ENCODE data around the gene UBE2L5.
A peak's percentile ranks its signal among the peaks of the same experiment; 100 is the strongest.

UBE2L5 gene
- long read RNA-seq, donor 1: 0 reads
- long read RNA-seq, donor 2: 0 reads
- long read RNA-seq, donor 3: 0 reads
- long read RNA-seq, donor 4: 0 reads
- long read RNA-seq, donor 5: 0 reads
- long read RNA-seq, donor 6: 0 reads
- long read RNA-seq, donor 7: 0 reads
- long read RNA-seq, donor 8: 0 reads

DNA sequence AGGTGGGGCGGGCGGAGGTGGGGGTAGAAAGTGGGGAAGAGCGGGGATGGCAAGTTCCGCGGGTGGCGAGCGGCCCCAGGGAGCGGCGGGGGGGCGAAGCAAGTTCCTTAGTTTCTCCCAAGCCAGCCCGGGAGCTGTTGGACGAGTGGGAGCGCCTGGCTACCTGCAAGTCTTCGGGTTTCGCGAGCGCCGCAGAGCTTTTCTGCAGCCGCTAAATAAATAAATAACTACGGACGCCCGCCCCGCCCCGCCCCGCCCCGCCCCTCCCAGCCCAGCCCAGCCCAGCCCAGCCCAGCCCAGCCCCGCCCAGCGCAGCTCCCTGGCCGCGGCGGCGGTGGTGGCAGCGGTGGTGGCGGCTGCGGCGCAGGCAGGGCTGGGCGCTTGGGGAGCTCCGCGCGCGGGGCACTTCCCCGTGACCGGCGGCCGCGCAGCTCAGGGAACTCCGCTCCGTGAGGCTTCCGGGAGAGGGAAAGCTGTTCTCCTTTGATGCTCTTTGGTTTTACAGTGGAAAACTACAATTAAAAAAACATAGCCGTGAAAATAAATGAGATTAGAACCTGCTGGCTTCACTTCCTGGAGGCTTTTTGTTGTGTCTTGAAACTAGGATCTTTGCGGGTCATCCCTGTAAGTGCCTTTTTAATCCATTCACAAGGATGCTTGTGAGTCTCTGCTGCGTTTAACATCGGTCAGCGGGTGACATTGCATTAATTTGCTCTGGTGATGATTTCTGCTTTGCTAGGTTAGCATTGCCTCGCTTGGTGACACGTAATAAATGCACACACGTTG is at the start of gene UBE2L5:
Gene UBE2L5, plus strand, starts transcription at position 440 of the 786 bp plus-strand sequence. CDS start 5,498 bp downstream, outside the sequence.
- peak; percentile 79 for DNase-seq

DNA sequence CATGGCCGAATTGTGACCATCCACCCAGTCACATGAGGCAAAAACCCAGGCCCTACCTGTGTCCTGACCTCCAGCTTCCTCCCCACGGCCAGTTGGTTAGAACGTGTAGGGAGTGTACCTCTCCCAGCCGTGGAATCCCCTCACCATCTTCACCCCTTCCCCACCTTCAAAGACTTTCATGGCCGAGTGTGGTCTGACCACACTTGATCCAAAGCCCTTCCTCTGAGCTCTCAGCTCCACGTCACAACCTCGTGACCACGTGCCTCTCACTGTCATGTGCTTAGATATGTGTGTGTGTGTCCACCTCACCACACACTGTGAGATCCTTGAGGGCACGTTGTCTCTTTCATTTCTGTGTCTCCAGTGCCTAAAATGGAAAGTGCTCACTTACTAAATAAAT is 48.6 kb upstream of the UBE2L5 start:
- no peak for DNase-seq

DNA sequence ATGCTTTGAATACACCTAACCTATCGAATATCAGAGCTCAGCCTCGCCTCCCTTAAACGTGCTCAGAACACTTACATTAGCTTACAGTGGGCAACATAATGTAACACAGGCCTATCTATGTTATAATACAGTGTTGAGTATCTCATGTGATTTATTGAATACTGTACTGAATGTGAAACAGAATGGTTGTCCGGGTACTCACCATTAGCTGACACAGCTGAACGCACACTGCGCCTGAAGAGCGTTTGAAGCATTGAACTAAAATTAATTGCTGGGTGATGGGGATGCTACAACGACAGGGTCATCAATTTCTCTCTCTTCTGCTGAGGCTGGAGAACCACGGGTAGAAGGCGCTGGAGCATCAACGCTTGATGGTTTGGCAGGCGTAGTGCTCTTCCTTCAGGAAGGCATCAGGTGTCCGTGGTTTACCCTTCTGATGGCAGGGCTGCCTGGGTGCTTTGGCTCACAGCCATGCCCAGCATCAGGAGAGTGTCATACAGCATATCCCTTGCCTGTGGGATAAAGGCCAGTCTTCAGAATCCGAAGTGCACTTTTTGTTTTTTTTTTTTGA is 46.9 kb upstream of the UBE2L5 start:
- no peak for DNase-seq

DNA sequence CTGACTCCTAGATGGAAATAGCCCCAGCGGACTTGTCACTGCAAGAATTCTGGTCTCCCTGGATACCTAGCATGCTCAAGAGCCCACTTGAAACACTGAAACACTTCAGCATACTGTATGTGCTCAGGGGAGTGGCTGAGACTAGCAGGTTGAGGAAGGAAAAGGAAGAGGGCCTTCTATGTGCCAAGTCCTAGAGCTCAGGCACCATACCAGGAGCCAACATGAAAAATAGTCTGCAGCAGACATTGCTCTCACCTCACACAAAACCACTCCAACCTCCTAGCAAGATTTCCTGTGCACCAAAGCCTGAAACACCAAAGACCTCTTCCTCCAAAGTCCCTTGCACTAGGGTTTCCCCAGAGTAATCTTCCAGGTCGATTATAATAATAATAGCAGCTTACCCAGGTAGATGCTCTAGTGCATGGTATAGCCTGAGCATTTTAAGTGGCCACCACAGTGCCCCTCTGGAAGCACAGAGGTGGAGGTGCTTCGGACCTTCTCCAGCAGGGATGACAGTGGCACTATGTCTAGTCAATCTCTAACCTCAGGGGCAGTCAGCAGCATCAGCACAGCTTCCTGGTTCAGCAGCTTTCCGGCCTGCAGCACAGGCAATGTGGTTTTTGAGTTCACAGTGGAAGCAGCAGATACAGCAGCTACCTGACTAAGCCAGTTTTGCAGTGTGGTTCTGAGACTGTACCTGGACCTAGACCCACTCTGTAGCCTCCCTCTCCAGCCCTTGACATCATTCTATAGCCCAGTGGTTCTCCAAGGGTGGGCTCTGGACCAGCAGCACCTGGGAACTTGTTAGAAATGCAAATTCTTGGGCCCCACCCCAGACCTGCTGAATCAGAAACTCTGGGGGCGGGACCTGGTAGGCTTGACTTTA is 45.6 kb upstream of the UBE2L5 start:
- no peak for DNase-seq

DNA sequence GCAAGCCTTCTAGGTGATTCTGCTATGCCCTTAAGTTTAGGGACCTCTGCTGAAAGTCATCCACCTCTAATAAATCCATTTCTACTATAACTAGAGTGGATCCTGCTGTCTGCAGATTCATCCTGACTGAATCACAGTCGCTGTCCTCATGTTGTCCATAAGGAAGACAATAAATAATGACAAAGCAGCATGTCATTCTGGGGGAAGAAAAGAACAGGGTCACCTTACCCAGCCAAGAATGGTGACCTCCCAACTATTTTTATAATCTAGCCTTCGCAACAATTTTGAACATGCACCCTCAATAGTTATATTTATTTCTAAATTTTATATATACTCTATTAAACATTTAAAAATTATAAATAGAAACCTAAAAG is 45.0 kb upstream of the UBE2L5 start:
- no peak for DNase-seq

DNA sequence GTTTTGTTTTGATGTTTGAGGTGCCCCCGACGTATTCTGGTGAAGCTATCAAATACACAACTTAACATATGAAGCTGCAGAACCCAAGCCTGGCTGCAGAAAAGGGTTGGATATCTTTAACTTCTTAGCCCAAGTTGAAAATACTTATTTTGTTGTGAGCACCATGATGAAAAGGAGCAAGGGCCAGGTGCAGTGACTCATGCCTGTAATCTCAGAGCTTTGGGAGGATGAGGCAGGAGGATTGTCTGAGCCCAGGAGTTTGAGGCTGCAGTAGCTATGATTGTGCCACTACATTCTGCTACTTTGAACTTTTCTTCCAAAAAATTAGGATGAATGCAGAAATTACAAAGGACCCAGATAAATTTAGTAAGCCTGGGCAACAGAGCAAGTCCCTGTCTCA is 44.1 kb upstream of the UBE2L5 start:
- DNase-seq: no peak

DNA sequence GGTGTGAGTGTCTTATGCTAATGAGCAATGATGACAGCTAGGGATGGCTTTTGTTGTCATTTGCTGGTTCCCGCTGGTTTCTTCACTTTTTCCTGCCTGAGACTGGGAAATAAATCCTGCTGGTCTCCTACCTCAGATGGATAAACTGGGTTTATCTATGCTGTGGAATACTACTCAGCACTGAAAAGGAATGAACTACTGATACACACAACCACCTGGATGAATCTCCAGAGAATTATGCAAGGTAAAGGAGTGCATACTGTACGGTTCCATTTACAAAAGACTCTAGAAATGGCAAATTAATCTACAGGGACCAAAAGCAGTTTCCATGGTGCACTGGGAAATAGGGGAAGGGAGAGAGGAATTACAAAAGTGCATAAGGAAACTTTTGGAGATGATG is 41.2 kb upstream of the UBE2L5 start:
- DNase-seq: no peak

DNA sequence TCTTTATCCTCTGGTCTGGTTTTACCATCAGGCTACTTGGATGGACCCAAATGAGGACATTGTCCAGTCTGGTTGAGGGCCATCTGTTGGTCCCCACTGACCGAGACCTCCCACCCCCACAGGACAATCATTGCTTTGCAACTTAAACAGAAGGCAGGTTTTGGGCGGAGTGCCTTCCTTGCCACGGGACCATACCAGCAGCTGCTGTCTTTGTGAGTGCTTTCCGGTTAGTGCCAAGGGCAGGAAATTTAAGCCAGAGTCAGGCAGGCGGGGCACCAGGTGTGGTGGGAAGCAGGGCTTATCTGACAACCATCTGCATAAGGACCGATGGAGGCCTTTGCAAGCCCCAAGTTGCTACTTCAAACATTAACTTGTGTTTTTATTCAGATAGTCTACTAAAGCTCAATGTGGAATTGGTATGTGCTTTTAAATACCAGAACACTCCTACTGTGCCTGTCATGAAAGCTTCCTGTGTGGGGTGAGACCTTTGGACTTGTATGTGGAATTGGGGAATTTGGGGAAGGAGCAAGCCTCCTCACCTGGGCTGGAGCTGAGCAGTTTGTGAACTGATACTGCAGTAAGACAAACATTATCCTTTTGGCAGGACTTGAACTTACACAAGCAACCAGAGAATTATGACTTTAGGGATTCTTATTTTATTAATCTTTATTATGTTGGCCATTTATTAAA is 39.3 kb upstream of the UBE2L5 start:
- no peak for DNase-seq

DNA sequence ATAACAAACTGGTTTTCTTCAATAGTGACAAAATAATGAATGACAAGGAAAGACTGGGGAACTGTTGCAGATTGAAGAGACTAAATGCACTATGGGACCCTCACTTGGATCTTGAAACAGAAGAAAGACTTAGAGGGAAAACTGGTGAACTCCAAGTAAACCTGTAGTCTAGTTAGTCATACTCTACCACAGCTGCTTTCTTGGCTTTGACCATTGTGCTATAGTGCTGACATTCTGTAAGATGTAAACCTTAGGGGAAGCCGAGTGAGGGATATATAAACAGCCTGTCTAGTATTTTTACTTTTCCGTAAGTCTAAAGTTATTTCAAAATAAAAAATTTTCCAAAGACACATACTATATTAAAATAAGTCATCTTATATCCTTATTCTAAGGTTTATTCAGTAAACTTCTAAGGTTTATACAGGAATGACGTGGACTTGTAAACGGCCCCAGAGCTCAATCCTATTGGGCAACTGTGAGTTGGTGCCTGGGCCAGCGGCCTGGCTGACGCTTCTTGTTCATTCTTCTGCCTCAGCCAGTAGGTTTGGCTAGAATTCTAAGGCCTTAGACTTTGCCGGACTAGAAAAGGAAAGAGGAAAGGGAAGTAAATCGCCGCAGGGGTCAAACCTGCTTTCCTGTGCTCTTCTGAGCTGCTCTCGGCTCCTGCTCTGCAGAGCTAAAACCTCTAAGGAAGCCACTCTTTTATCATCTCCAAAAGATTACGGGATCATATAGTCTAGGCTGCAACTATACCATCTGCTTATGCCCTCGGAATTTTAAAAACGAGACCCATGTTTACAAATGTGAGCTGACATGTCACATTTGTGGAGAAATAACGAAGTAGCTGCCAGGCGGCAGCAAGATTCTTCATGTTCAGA is 33.6 kb upstream of the UBE2L5 start:
- no peak for DNase-seq

DNA sequence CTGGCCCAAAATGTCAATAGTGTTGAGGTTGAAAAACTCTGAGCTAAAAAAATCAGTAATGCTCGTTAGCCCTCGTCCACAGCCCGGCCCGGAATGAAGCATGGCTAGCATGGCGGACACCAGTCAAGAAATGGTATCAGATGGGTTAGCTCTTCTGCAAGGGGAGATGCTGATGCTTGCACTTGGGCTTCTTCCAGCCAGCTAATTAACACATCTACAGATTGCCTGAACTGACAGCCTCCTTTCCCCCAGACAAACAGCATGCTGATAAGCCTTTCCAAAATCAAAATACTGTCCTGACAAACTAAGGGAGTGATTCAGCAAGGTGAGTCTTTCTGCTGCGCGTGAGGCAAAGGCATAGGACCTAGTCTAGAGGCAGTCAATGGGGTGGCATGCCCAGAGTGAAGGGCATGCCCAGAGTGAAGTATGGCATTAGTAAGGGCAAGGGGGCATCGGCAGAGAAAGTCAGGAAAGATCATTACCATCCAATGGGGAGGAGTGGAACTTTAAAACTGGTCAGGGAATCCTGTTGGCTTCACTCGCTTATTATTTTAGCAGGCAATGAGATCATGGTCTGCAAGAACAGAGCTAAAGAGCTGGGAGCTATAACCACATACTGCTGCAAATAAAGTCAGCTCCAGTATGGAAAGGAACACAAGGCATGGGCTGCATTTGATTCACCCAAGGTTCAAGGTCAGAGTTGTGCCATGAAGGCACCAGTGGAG is 30.2 kb upstream of the UBE2L5 start:
- no peak for DNase-seq

DNA sequence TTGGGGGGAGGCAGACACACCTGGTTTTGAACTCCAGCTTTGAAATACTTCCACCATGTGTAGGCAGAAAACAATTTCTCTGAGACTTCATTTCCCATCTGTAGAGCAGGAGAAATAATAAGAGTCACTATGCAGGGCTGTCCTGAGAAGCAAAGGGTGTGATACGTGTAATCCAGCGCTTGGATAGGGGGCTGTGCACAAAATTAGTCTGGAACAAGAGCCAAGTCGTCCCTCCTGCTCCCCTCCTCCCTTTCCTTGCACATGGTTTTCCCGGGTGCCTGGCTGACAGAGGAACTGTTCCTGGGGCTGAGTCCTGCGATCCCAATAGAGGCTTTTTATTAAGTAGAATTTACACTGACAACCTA is 29.6 kb upstream of the UBE2L5 start:
- DNase-seq: no peak

DNA sequence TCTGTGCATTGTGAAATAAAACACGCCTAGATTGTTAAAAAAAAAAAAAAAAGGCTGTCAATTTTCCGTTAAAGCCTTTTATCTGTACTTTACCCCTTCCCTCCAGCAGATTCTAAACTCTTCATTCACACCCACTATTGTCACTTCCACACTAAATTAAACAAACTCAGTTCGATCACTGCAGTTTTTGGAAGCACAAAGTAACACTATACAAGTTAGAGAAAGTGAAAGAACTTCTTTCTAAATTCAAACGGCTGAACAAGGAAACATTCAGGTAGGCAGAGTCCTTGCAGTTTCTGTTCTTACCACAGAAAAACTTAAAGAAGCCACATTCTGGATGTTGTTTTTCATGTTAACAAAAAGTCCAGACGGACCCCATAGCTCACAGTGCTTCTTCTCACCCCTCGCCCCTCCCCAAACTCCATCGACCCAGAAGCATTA is 27.5 kb upstream of the UBE2L5 start:
- DNase-seq: no peak

DNA sequence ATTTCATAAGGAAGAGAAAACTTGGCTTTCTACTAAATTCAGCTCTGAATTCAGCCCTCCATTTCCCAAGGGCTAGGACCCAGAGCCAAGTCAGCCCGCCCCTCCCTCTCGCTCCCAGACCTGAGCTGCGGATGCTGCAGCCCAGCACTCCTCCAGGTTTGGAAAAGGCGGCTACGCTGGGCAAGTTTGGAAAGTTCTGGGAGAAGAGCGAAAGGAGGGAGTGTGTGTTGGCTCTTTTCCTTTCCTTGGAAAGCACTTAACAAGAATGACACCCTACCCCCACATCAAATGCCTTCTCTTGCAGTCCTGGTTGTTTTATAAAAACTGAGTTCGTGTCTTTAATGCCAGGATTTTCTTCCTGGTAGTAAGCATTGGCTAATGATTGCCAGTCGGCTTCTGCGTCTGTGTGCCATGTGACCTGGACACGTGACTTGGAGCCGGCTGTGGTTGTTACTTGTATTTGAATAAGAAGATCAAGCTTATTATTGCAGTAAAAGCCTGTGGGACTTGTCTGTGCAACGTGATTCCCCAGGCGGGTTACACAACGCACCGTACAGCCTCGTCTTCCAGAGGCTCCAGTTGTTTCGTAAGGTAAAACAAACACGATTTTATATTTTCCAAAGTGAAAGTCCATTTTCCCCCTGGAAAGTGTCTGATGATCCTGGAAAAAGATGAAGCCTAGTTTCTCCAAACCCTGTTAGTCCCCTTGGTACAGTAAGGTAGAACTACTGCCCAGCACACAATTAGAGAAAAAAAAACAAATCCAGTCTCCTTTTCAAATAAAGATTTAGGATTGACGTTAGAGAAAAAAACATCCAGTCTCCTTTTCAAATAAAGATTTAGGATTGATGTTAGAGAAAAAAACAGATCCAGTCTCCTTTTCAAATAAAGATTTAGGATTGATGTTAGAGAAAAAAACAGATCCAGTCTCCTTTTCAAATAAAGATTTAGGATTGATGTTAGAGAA is 26.8 kb upstream of the UBE2L5 start:
- DNase-seq: peak; percentile 88

DNA sequence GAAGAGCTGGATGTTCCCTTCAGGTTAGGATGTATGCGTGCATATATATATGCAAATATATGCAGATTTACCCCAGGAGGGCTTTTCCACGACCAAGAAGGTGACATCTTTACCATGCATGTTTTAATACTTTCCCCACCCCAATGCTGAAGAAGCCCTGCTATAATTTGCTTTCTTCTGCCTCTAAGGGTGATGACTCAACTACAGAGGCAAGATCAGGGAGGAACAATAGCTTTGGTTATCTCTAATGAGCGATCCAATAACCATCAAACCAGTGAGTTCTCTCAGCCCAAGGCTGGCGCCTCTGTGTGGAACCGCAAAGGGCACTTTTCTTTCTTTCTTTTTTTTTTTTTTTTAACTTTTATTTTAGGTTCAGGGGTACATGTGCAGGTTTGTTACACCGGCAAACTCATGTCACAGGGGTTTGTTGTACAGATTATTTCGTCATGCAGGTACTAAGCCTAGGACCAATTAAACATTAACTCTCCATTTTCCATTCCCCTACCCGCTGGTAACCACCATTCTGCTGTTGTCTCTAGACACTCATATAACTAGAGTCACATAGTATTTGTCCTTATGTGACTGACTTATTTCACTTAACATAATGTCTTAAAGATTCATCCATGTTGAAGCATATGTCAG is 25.7 kb upstream of the UBE2L5 start:
- DNase-seq: no peak

DNA sequence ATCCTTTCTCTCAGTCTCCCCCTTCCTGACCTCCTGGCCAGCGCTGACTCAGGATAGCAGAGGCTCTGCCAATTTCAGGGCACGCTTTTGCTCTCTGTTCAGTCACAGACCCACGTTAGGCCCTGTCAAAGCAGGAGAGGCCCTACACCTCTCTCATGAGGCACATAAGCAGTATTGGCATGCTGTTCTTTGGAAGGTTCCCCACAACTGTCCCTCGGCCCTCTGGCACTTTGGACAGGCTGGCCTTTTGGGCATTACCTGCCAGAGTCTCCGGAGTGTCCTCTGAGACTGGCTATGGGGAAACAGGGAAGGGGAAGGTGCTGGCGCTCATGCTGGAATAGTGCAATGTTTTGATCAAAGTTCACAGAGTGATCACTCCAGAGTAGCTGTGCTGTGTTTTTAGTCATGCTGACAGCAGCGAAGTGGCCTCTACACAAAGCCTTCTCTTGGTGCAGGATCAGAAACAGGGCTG is 23.7 kb upstream of the UBE2L5 start:
- no peak for DNase-seq

DNA sequence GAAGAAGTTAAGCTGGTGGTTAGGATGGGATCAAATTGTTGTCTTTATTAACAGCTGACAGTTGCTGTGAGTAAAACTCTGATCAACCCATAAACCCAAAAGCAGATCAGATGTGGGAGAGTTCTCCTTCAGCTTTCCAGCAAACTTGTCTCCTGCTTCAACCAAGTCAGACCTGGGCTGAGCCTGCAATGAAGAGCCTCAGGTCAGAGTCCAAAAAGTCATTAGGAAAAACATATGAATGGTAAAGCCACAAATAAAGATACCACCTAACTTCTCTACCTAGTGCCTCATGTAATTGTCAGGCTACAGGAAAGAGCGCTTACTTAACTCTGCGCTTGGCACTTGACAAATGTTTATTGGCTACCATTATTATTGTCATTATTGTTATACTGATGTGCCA is 21.9 kb upstream of the UBE2L5 start:
- no peak for DNase-seq

DNA sequence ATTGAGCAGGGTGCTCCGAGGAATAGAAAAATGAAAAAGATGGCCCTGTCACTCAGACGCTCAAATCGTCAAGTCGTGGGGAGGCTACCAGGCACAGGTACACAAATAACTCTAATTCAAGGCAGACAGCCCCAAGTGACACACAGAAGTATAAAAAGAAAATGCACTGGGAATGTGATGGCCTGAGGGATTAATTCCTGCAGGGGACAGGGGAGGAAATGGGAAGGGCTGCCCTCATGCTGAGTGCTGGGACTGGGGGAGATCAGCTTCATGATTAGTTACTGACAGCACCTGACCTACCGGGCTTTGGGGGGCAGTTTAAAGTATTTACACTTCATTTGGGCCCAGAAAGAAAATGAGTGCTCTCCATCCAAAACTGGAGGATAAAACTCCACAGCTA is 20.9 kb upstream of the UBE2L5 start:
- DNase-seq: no peak

DNA sequence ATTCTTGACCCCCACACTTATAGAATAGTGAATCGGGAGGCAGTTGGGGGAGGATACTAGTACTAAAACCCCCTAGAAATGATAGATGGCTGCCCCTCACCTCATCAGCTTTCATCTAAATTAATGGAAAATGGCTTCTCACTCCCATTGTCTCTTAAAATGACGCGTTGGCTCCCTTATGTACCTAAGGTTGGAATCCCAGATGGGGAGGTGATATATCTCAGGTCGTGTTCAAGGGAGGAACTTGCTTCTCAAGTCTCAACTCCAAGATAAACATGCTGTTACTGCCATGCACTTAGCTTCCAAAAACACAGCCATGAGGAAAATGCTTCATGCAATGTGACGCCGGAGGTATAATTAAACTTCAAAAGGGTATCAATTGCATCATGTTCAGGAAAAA is 18.8 kb upstream of the UBE2L5 start:
- peak; percentile 37 for DNase-seq

DNA sequence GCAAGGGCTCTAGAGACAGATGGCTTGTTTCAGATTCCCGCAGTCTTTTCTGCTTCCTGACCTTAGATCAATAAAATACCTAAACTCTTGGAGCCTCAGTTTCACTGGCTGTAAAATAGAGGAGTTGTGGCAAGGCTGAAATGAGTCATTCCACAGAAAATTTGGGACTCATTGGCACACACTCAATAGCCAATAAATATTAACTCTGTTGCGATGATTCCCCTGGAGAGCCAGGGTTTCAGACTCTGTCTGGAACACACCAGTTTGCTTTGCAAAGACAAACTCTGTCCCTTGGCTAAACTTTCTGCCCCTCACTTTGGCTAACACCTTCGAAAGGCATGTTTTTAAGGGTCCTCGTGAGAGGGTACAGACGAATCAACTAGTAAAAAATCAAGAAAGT is 18.1 kb upstream of the UBE2L5 start:
- no peak for DNase-seq

Measured in right kidney (tissue), 9 donors.